Measurements from ENCODE around the gene FAM25G.

GRCh38 chr10:47449979-47450378 is 41.5 kb downstream of the FAM25G start:
- TF ChIP-seq CTCF (IDR thresholded peaks at IDR 0.05), result no peak
- TF ChIP-seq POLR2A (IDR thresholded peaks at IDR 0.05), result no peak
